Spinal cord (tissue), 10 donors: ENCODE measurements around the gene CLIC5. TPM values are rescaled to one million over a fixed set of nuclear protein-coding genes. Genes with fewer than 3 reads are reported as not detected.

Source experiments
- DNase-seq, 6 donors: peaks; one replicate each; pipeline versions ENCODE4 v3.0.0 to v3.0.0-alpha.2; 2013 to 2015; ENCODE audit warnings: low spot score in 6 of 6, low read depth in 4 of 6
- H3K27ac ChIP-seq: one replicate; pipeline ENCODE4 v1.5.1; 2013; ENCODE audit warnings: low read depth, low read length, control low read depth
- H3K27me3 ChIP-seq: one replicate; pipeline ENCODE4 v1.6.1; 2013; ENCODE audit warnings: low read length; ENCODE audit not compliant: control insufficient read depth, insufficient read depth
- H3K36me3 ChIP-seq: one replicate; pipeline ENCODE4 v1.6.1; 2013; ENCODE audit warnings: low read length; ENCODE audit not compliant: control insufficient read depth, insufficient read depth
- H3K4me1 ChIP-seq: one replicate; pipeline ENCODE4 v1.6.1; 2013; ENCODE audit warnings: low read length; ENCODE audit not compliant: control insufficient read depth, insufficient read depth
- H3K4me3 ChIP-seq: one replicate; pipeline ENCODE4 v1.5.1; 2013; ENCODE audit warnings: low read depth, low read length, control low read depth
- H3K9me3 ChIP-seq: one replicate; pipeline ENCODE4 v1.6.1; 2013; ENCODE audit warnings: low read length; ENCODE audit not compliant: control insufficient read depth, insufficient read depth
- WGBS: methylation state at CpG from one replicate; pipeline ENCODE4 v1.1.5; 2013; ENCODE audit warnings: missing lambda C conversion rate; ENCODE audit not compliant: insufficient coverage; 5-methylcytosine and 5-hydroxymethylcytosine counted together
- polyA plus RNA-seq, 2 donors: library from polyadenylated mRNA; unstranded; fragments of 120-200 nt; gene quantifications; one replicate each; pipeline ENCODE4 v1.2.1, GENCODE V29; 2013; ENCODE audit not compliant: insufficient read length in 2 of 2
- total RNA-seq, 2 donors: library from RNA; depleted of rRNA in 1 of 2; stranded (reverse); fragments of 120-200 nt in 1 of 2; fragments of >200 nt in 1 of 2; gene quantifications; one replicate each; pipeline versions ENCODE4 v1.2.3 to v1.2.4, GENCODE V29; 2013 to 2014
- donor health status: healthy.

Gene CLIC5
- total and polyA plus RNA-seq, 4 donors: 2.7 to 10.1 (median 5.8) TPM

- Histone ChIP-seq H3K4me1 (no peaks in the 10 kb centered on the region), H3K36me3 (no peaks in the 10 kb centered on the region), H3K9me3 (peaks cover 3% of the 10 kb centered on the region), H3K27me3 (no peaks in the 10 kb centered on the region), H3K4me3 (no peak overlapping the region), H3K27ac (no peak overlapping the region)
- peak in 1 of 6 donors; percentile 30 for DNase-seq
- 100% methylated on average over 1 of the region's 2 CpGs for WGBS
Measured at GRCh38 chr6:45970326-45970725, 45.3 kb downstream of the CLIC5 start.

- Histone ChIP-seq H3K4me3 (no peak overlapping the region), H3K27ac (no peak overlapping the region), H3K4me1 (no peaks in the 10 kb centered on the region), H3K36me3 (no peaks in the 10 kb centered on the region), H3K27me3 (no peaks in the 10 kb centered on the region), H3K9me3 (no peaks in the 10 kb centered on the region)
- WGBS: no CpG with 5 or more reads among the region's 2 CpGs
- DNase-seq: no peak
Measured at GRCh38 chr6:45969883-45970282, 45.8 kb downstream of the CLIC5 start.

- Histone ChIP-seq H3K27ac (no peak overlapping the region), H3K27me3 (no peaks in the 10 kb centered on the region), H3K36me3 (no peaks in the 10 kb centered on the region), H3K4me1 (no peaks in the 10 kb centered on the region), H3K9me3 (no peaks in the 10 kb centered on the region), H3K4me3 (no peak overlapping the region)
- DNase-seq: no peak
- 29% methylated on average over 1 of the region's 2 CpGs for WGBS
Measured at GRCh38 chr6:45969026-45969425, 46.6 kb downstream of the CLIC5 start.

- no peaks in the 10 kb centered on the region for H3K4me1 ChIP-seq
Measured at GRCh38 chr6:45967363-45967762, 48.3 kb downstream of the CLIC5 start.

GRCh38 chr6:45966797-45967196, 48.9 kb downstream of the CLIC5 start:
- WGBS: 92% methylated on average over 2 of the region's 3 CpGs
- Histone ChIP-seq H3K27me3 (no peaks in the 10 kb centered on the region), H3K9me3 (no peaks in the 10 kb centered on the region), H3K4me1 (no peaks in the 10 kb centered on the region), H3K36me3 (no peaks in the 10 kb centered on the region), H3K4me3 (no peak overlapping the region), H3K27ac (no peak overlapping the region)
- DNase-seq: no peak

More at GRCh38 chr6:45967363-45967762, 48.3 kb downstream of the CLIC5 start:
- Histone ChIP-seq H3K27me3 (no peaks in the 10 kb centered on the region), H3K27ac (no peak overlapping the region), H3K36me3 (no peaks in the 10 kb centered on the region), H3K4me3 (no peak overlapping the region), H3K9me3 (no peaks in the 10 kb centered on the region)
- DNase-seq: no peak
- WGBS: 100% methylated on average over 1 of the region's 1 CpG

- Histone ChIP-seq H3K36me3 (no peaks in the 10 kb centered on the region), H3K27me3 (no peaks in the 10 kb centered on the region), H3K9me3 (no peaks in the 10 kb centered on the region), H3K4me1 (no peaks in the 10 kb centered on the region), H3K27ac (no peak overlapping the region), H3K4me3 (no peak overlapping the region)
- 70% methylated on average over 4 of the region's 4 CpGs for WGBS
- no peak for DNase-seq
Measured at GRCh38 chr6:45966340-45966739, 49.3 kb downstream of the CLIC5 start.

GRCh38 chr6:45965792-45966191, 49.9 kb downstream of the CLIC5 start:
- no peaks in the 10 kb centered on the region for H3K36me3 ChIP-seq
- no peak overlapping the region for H3K27ac ChIP-seq
- H3K27me3 ChIP-seq: no peaks in the 10 kb centered on the region
- no CpG with 5 or more reads among the region's 1 CpG for WGBS
- no peaks in the 10 kb centered on the region for H3K9me3 ChIP-seq
- no peak for DNase-seq
- no peaks in the 10 kb centered on the region for H3K4me1 ChIP-seq
- H3K4me3 ChIP-seq: no peak overlapping the region

GRCh38 chr6:45965007-45965406, 50.7 kb downstream of the CLIC5 start:
- H3K27ac ChIP-seq: no peak overlapping the region
- no peaks in the 10 kb centered on the region for H3K27me3 ChIP-seq
- no peak for DNase-seq
- H3K4me1 ChIP-seq: no peaks in the 10 kb centered on the region
- no peaks in the 10 kb centered on the region for H3K36me3 ChIP-seq
- whole genome bisulfite sequencing: no CpG with 5 or more reads among the region's 1 CpG
- H3K9me3 ChIP-seq: no peaks in the 10 kb centered on the region
- no peak overlapping the region for H3K4me3 ChIP-seq

GRCh38 chr6:45964300-45964699, 51.4 kb downstream of the CLIC5 start:
- H3K9me3 ChIP-seq: no peaks in the 10 kb centered on the region
- no peak overlapping the region for H3K4me3 ChIP-seq
- H3K4me1 ChIP-seq: no peaks in the 10 kb centered on the region
- no peaks in the 10 kb centered on the region for H3K36me3 ChIP-seq
- WGBS: no CpG with 5 or more reads among the region's 2 CpGs
- H3K27ac ChIP-seq: no peak overlapping the region
- H3K27me3 ChIP-seq: no peaks in the 10 kb centered on the region
- no peak for DNase-seq

- no peak overlapping the region for H3K4me3 ChIP-seq
- no peaks in the 10 kb centered on the region for H3K27me3 ChIP-seq
- H3K36me3 ChIP-seq: no peaks in the 10 kb centered on the region
- H3K27ac ChIP-seq: no peak overlapping the region
- H3K4me1 ChIP-seq: no peaks in the 10 kb centered on the region
- no peaks in the 10 kb centered on the region for H3K9me3 ChIP-seq
- DNase-seq: no peak
Measured at GRCh38 chr6:45963896-45964295, 51.8 kb downstream of the CLIC5 start.
